CD4-positive, alpha-beta memory T cell (primary cell): ENCODE measurements around the gene NDUFS8. TPM values are rescaled to one million over a fixed set of nuclear protein-coding genes. Genes with fewer than 3 reads are reported as not detected.

Experiments
- CTCF ChIA-PET: fragments of 350-600 bp; sonication (Branson Sonifier 250); formaldehyde crosslinking; loops from one replicate; lab custom pipeline; 2021; ENCODE audit warnings: inconsistent platforms; ENCODE audit not compliant: partially characterized antibody; lab: Charles Lee
- POLR2A ChIA-PET: fragments of 350-600 bp; sonication (Branson Sonifier 250); formaldehyde crosslinking; loops from one replicate; lab custom pipeline; 2021; ENCODE audit not compliant: partially characterized antibody; lab: Charles Lee
- DNase-seq, 5 donors: peaks; one replicate each; pipeline versions ENCODE4 v3.0.0 to v3.0.0-alpha.2; 2020 to 2022; ENCODE audit warnings: mixed read lengths in 1 of 5
- H3K27ac ChIP-seq: one replicate; pipeline ENCODE4 v1.7.0; 2013; ENCODE audit warnings: low read depth, low read length
- H3K27me3 ChIP-seq: 2 replicates; pipeline ENCODE4 v1.7.0; 2013; ENCODE audit warnings: mild to moderate bottlenecking, low read length, moderate library complexity; ENCODE audit not compliant: insufficient read depth
- H3K36me3 ChIP-seq: 2 replicates; pipeline ENCODE4 v1.7.0; 2013; ENCODE audit warnings: mild to moderate bottlenecking, low read length, moderate library complexity; ENCODE audit not compliant: insufficient read depth
- H3K4me1 ChIP-seq: 2 replicates; pipeline ENCODE4 v1.7.0; 2013; ENCODE audit warnings: mild to moderate bottlenecking, low read length, moderate library complexity; ENCODE audit not compliant: insufficient read depth
- H3K4me3 ChIP-seq, 2 donors: one replicate each; pipeline ENCODE4 v1.7.0; 2013; ENCODE audit warnings: low read length in 2 of 2, mild to moderate bottlenecking in 1 of 2
- H3K9me3 ChIP-seq, 2 donors: one replicate each; pipeline ENCODE4 v1.7.0; 2013; ENCODE audit warnings: low read length in 2 of 2, control low read depth in 1 of 2; ENCODE audit not compliant: control insufficient read depth in 1 of 2
- H3K27ac Mint-ChIP-seq, 7 donors: one replicate each; pipeline ENCODE4 v1.8.0; 2020 to 2021; ENCODE audit warnings: mixed read lengths in 7 of 7, mild to moderate bottlenecking in 6 of 7, inconsistent platforms in 3 of 7, moderate library complexity in 3 of 7
- H3K27me3 Mint-ChIP-seq, 2 donors: one replicate each; pipeline ENCODE4 v1.8.0; 2020 to 2021; ENCODE audit warnings: mixed read lengths in 2 of 2
- H3K36me3 Mint-ChIP-seq, 2 donors: one replicate each; pipeline ENCODE4 v1.8.0; 2020 to 2021; ENCODE audit warnings: mixed read lengths in 2 of 2, inconsistent platforms in 1 of 2, mild to moderate bottlenecking in 1 of 2
- H3K4me1 Mint-ChIP-seq, 4 donors: one replicate each; pipeline ENCODE4 v1.8.0; 2020 to 2021; ENCODE audit warnings: mixed read lengths in 4 of 4, mild to moderate bottlenecking in 1 of 4
- H3K4me3 Mint-ChIP-seq, 8 donors: one replicate each; pipeline ENCODE4 v1.8.0; 2020 to 2021; ENCODE audit warnings: mixed read lengths in 8 of 8, mild to moderate bottlenecking in 7 of 8, moderate library complexity in 6 of 8, inconsistent platforms in 3 of 8
- H3K9me3 Mint-ChIP-seq, 8 donors: one replicate each; pipeline ENCODE4 v1.8.0; 2020 to 2021; ENCODE audit warnings: mixed read lengths in 8 of 8, mild to moderate bottlenecking in 5 of 8, inconsistent platforms in 3 of 8, moderate library complexity in 1 of 8
- intact Hi-C: fragments of 100-400 bp; cut with micrococcal nuclease; formaldehyde crosslinking; loops from one replicate; pipeline ENCODE4 v1.15.1; 2023
- polyA plus RNA-seq, 2 donors: library from polyadenylated mRNA; unstranded; fragments of 300-500 nt; fragmentation: Illumina TruSeq; gene quantifications; one replicate each; pipeline ENCODE4 v1.2.3, GENCODE V29; 2021
- total RNA-seq, 2 experiments: library from RNA; stranded (reverse); gene quantifications; one replicate each; pipeline ENCODE4 v1.2.3, GENCODE V29; 2021

NDUFS8 gene
- total and polyA plus RNA-seq, 4 experiments from 2014 or later = 70.0 to 143 (median 109) TPM

DNA sequence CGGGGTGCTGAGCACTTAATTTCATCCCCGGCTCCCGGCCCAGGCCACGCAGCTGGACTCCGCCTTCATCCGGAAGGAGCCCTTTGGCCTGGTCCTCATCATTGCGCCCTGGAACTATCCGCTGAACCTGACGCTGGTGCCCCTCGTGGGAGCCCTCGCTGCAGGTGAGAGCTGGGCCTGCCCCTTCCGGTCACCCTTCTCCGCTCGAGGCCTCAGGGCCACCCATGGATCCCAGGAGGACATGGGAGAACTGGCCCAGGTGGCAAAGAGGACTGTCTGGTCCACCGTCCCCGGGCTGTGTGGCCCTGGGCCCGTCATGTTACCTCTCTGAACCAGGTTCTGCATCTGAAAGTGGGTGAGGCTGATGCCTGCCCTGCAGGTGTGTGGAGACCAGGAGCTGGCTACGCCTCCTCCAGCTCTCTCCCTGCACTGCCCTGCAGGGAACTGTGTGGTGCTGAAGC is 11.7 kb upstream of the NDUFS8 start:
- Histone ChIP-seq H3K4me1 (no peaks in the 10 kb centered on the region), H3K27me3 (no peaks in the 10 kb centered on the region), H3K27ac (no peak overlapping the region), H3K9me3 (no peaks in the 10 kb centered on the region), H3K4me3 (no peak overlapping the region), H3K36me3 (no peaks in the 10 kb centered on the region)
- H3K9me3 Mint-ChIP-seq = no peaks in the 10 kb centered on the region
- H3K36me3 Mint-ChIP-seq = no peaks in the 10 kb centered on the region
- POLR2A ChIA-PET = no interaction called here
- no peaks in the 10 kb centered on the region for H3K4me1 Mint-ChIP-seq
- H3K27ac Mint-ChIP-seq = no peak overlapping the region
- H3K27me3 Mint-ChIP-seq = no peaks in the 10 kb centered on the region
- intact Hi-C loops = no loop called here
- CTCF ChIA-PET = no interaction called here
- no peak overlapping the region for H3K4me3 Mint-ChIP-seq
- DNase-seq = no peak

DNA sequence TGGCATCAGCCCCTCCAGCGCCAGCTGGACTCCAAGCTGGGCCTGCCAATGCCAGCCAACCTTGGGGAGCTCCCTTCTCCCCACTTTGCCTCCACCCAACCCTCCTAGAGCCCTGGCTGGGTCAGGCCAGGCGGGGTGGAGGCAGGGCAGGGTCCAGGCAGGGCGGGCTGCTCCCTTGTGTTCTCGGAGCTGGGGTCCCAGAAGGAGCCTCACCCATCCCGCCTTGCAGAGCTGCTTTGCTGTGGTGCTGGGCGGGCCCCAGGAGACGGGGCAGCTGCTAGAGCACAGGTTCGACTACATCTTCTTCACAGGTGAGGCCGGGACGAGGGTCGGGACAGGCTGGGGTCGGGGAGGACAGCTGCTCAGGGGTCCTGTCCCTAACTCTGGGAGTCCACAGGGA is 11.0 kb upstream of the NDUFS8 start:
- H3K4me3 Mint-ChIP-seq = no peak overlapping the region
- peaks cover 0 to 6% (median 0%) of the 10 kb centered on the region in 8 donors for H3K9me3 Mint-ChIP-seq
- H3K36me3 Mint-ChIP-seq = no peaks in the 10 kb centered on the region
- ChIA-PET CTCF (no interaction called here), POLR2A (no interaction called here)
- intact Hi-C loops = no loop called here
- H3K4me1 Mint-ChIP-seq = no peaks in the 10 kb centered on the region
- DNase-seq = no peak
- no peak overlapping the region for H3K27ac Mint-ChIP-seq
- H3K4me3 ChIP-seq = no peak overlapping the region
- H3K27me3 ChIP-seq = no peaks in the 10 kb centered on the region
- no peaks in the 10 kb centered on the region for H3K4me1 ChIP-seq
- no peak overlapping the region for H3K27ac ChIP-seq
- no peaks in the 10 kb centered on the region for H3K36me3 ChIP-seq
- H3K9me3 ChIP-seq = no peaks in the 10 kb centered on the region
- H3K27me3 Mint-ChIP-seq = no peaks in the 10 kb centered on the region

DNA sequence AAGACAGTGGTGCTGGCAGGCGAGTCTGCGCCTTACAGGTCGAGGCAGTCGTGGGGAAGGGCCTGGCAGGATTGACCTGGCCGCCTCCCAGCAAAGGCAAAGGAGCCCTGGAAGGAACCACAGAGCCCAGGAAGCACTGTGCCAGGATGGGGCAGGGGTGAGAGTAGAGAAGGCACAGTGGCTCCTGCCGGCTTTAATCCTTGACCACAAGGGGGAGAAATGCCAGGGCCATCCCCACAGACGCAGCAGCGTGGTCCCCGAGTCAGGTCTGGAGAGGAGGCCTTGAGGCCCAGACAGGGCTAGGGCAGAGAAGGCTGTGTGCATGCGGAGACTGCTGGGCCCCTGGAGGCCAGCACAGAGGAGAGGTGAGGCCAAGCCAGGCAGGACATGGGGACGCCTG is 9.9 kb upstream of the NDUFS8 start:
- DNase-seq = no peak
- no peaks in the 10 kb centered on the region for H3K4me1 Mint-ChIP-seq
- no peak overlapping the region for H3K4me3 Mint-ChIP-seq
- H3K27me3 Mint-ChIP-seq = no peaks in the 10 kb centered on the region
- CTCF ChIA-PET = no interaction called here
- H3K27ac Mint-ChIP-seq = peak overlapping the region in 1 of 7 donors; percentile 36
- peaks cover 0 to 4% of the 10 kb centered on the region in 2 donors for H3K36me3 Mint-ChIP-seq
- H3K9me3 Mint-ChIP-seq = peaks cover 0 to 7% (median under 1%) of the 10 kb centered on the region in 8 donors
- Histone ChIP-seq H3K4me1 (no peaks in the 10 kb centered on the region), H3K27ac (no peak overlapping the region), H3K9me3 (no peaks in the 10 kb centered on the region), H3K4me3 (no peak overlapping the region), H3K36me3 (no peaks in the 10 kb centered on the region), H3K27me3 (no peaks in the 10 kb centered on the region)
- POLR2A ChIA-PET = no interaction called here
- intact Hi-C loops = no loop called here

DNA sequence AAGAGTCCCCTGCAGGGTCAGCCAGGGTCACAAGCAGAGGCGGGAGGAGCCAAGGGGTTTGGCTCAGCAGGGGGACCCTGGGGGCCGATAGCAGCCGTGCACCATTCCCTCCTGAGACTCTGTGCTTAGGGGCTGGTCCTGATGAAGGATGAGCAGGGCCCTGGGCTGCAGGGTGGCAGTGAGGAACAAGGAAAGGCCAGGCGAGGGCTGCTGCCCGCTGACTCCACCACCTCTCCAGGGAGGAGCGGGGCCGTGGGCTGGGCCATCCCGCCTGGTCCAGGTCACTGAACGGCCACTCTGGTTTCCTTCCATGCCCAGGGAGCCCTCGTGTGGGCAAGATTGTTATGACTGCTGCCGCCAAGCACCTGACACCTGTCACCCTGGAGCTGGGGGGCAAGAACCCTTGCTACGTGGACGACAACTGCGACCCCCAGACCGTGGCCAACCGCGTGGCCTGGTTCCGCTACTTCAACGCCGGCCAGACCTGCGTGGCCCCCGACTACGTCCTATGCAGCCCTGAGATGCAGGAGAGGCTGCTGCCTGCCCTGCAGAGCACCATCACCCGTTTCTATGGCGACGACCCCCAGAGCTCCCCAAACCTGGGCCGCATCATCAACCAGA is 9.2 kb upstream of the NDUFS8 start:
- ChIA-PET POLR2A (no interaction called here), CTCF (no interaction called here)
- Mint-ChIP-seq H3K9me3 (peaks cover 0 to 7% (median under 1%) of the 10 kb centered on the region in 8 donors), H3K27ac (no peak overlapping the region), H3K27me3 (no peaks in the 10 kb centered on the region), H3K4me3 (no peak overlapping the region), H3K36me3 (peaks cover 0 to 4% of the 10 kb centered on the region in 2 donors), H3K4me1 (no peaks in the 10 kb centered on the region)
- no peak overlapping the region for H3K4me3 ChIP-seq
- no peaks in the 10 kb centered on the region for H3K36me3 ChIP-seq
- H3K9me3 ChIP-seq = no peaks in the 10 kb centered on the region
- intact Hi-C loops = no loop called here
- no peak for DNase-seq
- no peak overlapping the region for H3K27ac ChIP-seq
- no peaks in the 10 kb centered on the region for H3K27me3 ChIP-seq
- no peaks in the 10 kb centered on the region for H3K4me1 ChIP-seq

DNA sequence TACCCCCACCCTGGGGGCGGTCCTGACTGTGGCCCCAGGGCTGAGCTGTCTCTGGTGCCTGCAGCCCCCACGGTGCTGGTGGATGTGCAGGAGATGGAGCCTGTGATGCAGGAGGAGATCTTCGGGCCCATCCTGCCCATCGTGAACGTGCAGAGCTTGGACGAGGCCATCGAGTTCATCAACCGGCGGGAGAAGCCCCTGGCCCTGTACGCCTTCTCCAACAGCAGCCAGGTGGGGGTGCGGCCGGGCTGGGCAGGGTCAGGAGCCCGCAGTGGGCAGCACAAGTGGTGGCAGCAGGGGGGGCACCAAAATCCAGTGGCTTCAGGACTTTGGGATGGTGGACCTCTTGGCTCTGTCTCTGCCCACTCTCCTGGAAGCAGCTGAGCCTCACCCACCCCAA is 8.0 kb upstream of the NDUFS8 start:
- no peak for DNase-seq
- Histone ChIP-seq H3K9me3 (no peaks in the 10 kb centered on the region), H3K4me3 (no peak overlapping the region), H3K4me1 (no peaks in the 10 kb centered on the region), H3K27me3 (no peaks in the 10 kb centered on the region), H3K27ac (no peak overlapping the region), H3K36me3 (no peaks in the 10 kb centered on the region)
- intact Hi-C loops = no loop called here
- POLR2A ChIA-PET = no interaction called here
- no peaks in the 10 kb centered on the region for H3K27me3 Mint-ChIP-seq
- H3K4me1 Mint-ChIP-seq = no peaks in the 10 kb centered on the region
- no peak overlapping the region for H3K27ac Mint-ChIP-seq
- H3K9me3 Mint-ChIP-seq = peaks cover 0 to 7% (median under 1%) of the 10 kb centered on the region in 8 donors
- CTCF ChIA-PET = no interaction called here
- H3K36me3 Mint-ChIP-seq = peaks cover 0 to 4% of the 10 kb centered on the region in 2 donors
- H3K4me3 Mint-ChIP-seq = no peak overlapping the region

DNA sequence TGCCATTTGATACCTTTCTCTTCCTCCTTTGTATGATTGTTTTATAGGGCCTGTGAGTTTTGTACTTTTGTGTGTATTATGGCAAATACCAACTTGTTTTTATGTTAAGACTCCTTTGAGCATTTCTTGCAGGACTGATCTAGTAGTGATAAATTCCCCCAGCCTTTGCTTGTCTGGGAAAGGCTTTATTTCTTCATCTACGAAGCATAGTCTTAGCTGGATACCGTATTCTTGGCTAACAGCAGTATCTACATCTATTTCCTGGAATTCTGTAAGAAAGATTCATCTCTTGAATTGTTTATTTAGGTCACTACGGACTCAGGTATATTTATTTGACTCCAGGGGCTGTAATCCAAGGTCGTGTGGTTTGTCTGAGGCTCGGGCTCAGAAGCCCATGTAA is 6.0 kb upstream of the NDUFS8 start:
- CTCF ChIA-PET = no interaction called here
- Mint-ChIP-seq H3K27ac (no peak overlapping the region), H3K4me3 (no peak overlapping the region), H3K36me3 (peaks cover 0 to 4% of the 10 kb centered on the region in 2 donors), H3K9me3 (peaks cover 0 to 7% (median under 1%) of the 10 kb centered on the region in 8 donors), H3K4me1 (peaks cover 0 to 4% (median 2%) of the 10 kb centered on the region in 4 donors), H3K27me3 (peaks cover 0 to 2% of the 10 kb centered on the region in 2 donors)
- H3K36me3 ChIP-seq = no peaks in the 10 kb centered on the region
- H3K4me1 ChIP-seq = peaks cover 1% of the 10 kb centered on the region
- DNase-seq = no peak
- no peaks in the 10 kb centered on the region for H3K27me3 ChIP-seq
- H3K9me3 ChIP-seq = no peaks in the 10 kb centered on the region
- POLR2A ChIA-PET = interaction anchor here (0.8 kb wide), 1 partner anchor 13 kb away, joined by 3 read pairs; no protein-coding TSS in a partner anchor
- H3K27ac ChIP-seq = no peak overlapping the region
- no peak overlapping the region for H3K4me3 ChIP-seq
- intact Hi-C loops = no loop called here

DNA sequence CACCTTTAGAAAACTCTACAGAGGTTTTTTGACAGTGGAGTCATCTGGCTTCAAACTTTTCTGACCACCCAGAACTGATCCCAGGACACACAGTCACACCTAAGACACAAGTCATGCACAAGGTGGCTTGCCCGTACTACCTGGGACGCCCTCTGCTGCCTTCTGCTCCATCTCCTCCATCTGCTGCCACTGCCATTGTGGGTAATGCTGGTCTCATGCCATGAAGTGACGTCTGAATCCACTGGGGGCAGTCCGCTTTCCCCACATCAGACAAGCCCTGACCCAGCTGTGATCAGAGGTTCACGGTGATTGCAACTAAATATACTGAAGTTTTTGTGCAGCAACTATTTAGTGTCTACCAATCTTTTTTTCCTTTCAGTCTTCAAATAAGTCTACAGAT is 5.4 kb upstream of the NDUFS8 start:
- DNase-seq = peak in 1 of 5 donors; percentile 39
- peaks cover 0 to 4% of the 10 kb centered on the region in 2 donors for H3K36me3 Mint-ChIP-seq
- no peaks in the 10 kb centered on the region for H3K9me3 ChIP-seq
- H3K27ac ChIP-seq = no peak overlapping the region
- no peak overlapping the region for H3K4me3 Mint-ChIP-seq
- intact Hi-C loops = no loop called here
- H3K36me3 ChIP-seq = no peaks in the 10 kb centered on the region
- H3K9me3 Mint-ChIP-seq = peaks cover 0 to 7% (median under 1%) of the 10 kb centered on the region in 8 donors
- CTCF ChIA-PET = no interaction called here
- H3K27ac Mint-ChIP-seq = peak overlapping the region in 1 of 7 donors; percentile 70
- H3K4me1 Mint-ChIP-seq = peaks cover under 1 to 5% (median 3%) of the 10 kb centered on the region in 4 donors
- peaks cover 0 to 2% of the 10 kb centered on the region in 2 donors for H3K27me3 Mint-ChIP-seq
- H3K4me1 ChIP-seq = peaks cover 5% of the 10 kb centered on the region
- H3K27me3 ChIP-seq = no peaks in the 10 kb centered on the region
- H3K4me3 ChIP-seq = no peak overlapping the region
- POLR2A ChIA-PET = no interaction called here
